ENCODE data around the gene C2. TPM values are rescaled to one million over a fixed set of nuclear protein-coding genes. Genes with fewer than 3 reads are reported as not detected.

C2 gene
- total RNA-seq, 1 experiment from 2014 or later, result 1.3 TPM

DNA sequence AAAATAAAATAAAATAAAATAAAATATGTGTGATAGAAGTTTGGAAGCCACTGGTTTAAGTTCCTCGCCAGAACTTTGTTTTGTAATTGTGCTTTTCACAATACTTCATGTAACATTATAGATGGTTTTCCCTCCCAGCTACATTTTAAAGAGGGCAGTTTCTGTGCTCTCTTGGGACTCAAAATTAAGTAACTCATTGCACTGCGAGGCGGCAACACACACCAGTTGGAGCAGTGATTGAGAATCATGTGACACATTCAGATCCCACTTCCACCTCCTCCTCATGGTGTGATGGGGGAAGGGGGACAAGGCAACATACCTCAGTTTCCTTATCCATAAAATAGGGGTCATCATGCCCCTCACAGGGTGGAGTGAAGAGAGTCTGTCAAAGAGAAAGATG is 7.5 kb downstream of the C2 start:
- DNase-seq (ENCODE audit: low spot score) (no peak), ATAC-seq (no peak)
- H3K27me3 Mint-ChIP-seq (ENCODE audit: low read depth), result peaks cover 10% of the 10 kb centered on the region
- H3K4me3 Mint-ChIP-seq, result no peak overlapping the region
- no peak overlapping the region for H3K27ac Mint-ChIP-seq
- H3K9me3 Mint-ChIP-seq, result peaks cover 13% of the 10 kb centered on the region
- H3K36me3 Mint-ChIP-seq, result no peaks in the 10 kb centered on the region
- ChIA-PET CTCF (no interaction called here), POLR2A (no interaction called here)
- peaks cover under 1% of the 10 kb centered on the region; the same call in 1 of the 2 replicates for H3K4me1 Mint-ChIP-seq
- TF ChIP-seq SMAD3 (CRISPR knock-in tag; IDR thresholded peaks at IDR 0.05; ENCODE audit: borderline replicate concordance), result no peak
- TF ChIP-seq, protein P1, sequence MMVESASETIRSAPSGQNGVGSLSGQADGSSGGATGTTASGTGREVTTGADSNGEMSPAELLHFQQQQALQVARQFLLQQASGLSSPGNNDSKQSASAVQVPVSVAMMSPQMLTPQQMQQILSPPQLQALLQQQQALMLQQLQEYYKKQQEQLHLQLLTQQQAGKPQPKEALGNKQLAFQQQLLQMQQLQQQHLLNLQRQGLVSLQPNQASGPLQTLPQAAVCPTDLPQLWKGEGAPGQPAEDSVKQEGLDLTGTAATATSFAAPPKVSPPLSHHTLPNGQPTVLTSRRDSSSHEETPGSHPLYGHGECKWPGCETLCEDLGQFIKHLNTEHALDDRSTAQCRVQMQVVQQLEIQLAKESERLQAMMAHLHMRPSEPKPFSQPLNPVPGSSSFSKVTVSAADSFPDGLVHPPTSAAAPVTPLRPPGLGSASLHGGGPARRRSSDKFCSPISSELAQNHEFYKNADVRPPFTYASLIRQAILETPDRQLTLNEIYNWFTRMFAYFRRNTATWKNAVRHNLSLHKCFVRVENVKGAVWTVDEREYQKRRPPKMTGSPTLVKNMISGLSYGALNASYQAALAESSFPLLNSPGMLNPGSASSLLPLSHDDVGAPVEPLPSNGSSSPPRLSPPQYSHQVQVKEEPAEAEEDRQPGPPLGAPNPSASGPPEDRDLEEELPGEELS (CRISPR knock-in tag; IDR thresholded peaks at IDR 0.05), result no peak
- TF ChIP-seq RORB (CRISPR knock-in tag; IDR thresholded peaks at IDR 0.05), result no peak
- TF ChIP-seq, protein P2, sequence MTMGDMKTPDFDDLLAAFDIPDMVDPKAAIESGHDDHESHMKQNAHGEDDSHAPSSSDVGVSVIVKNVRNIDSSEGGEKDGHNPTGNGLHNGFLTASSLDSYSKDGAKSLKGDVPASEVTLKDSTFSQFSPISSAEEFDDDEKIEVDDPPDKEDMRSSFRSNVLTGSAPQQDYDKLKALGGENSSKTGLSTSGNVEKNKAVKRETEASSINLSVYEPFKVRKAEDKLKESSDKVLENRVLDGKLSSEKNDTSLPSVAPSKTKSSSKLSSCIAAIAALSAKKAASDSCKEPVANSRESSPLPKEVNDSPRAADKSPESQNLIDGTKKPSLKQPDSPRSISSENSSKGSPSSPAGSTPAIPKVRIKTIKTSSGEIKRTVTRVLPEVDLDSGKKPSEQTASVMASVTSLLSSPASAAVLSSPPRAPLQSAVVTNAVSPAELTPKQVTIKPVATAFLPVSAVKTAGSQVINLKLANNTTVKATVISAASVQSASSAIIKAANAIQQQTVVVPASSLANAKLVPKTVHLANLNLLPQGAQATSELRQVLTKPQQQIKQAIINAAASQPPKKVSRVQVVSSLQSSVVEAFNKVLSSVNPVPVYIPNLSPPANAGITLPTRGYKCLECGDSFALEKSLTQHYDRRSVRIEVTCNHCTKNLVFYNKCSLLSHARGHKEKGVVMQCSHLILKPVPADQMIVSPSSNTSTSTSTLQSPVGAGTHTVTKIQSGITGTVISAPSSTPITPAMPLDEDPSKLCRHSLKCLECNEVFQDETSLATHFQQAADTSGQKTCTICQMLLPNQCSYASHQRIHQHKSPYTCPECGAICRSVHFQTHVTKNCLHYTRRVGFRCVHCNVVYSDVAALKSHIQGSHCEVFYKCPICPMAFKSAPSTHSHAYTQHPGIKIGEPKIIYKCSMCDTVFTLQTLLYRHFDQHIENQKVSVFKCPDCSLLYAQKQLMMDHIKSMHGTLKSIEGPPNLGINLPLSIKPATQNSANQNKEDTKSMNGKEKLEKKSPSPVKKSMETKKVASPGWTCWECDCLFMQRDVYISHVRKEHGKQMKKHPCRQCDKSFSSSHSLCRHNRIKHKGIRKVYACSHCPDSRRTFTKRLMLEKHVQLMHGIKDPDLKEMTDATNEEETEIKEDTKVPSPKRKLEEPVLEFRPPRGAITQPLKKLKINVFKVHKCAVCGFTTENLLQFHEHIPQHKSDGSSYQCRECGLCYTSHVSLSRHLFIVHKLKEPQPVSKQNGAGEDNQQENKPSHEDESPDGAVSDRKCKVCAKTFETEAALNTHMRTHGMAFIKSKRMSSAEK (CRISPR knock-in tag; IDR thresholded peaks at IDR 0.05; ENCODE audit: borderline replicate concordance), result no peak
- TF ChIP-seq JUN (CRISPR knock-in tag; IDR thresholded peaks at IDR 0.05), result no peak
- no peak for TF ChIP-seq MXD4 (CRISPR knock-in tag; IDR thresholded peaks at IDR 0.05; ENCODE audit: borderline replicate concordance)
- TF ChIP-seq, protein P3, sequence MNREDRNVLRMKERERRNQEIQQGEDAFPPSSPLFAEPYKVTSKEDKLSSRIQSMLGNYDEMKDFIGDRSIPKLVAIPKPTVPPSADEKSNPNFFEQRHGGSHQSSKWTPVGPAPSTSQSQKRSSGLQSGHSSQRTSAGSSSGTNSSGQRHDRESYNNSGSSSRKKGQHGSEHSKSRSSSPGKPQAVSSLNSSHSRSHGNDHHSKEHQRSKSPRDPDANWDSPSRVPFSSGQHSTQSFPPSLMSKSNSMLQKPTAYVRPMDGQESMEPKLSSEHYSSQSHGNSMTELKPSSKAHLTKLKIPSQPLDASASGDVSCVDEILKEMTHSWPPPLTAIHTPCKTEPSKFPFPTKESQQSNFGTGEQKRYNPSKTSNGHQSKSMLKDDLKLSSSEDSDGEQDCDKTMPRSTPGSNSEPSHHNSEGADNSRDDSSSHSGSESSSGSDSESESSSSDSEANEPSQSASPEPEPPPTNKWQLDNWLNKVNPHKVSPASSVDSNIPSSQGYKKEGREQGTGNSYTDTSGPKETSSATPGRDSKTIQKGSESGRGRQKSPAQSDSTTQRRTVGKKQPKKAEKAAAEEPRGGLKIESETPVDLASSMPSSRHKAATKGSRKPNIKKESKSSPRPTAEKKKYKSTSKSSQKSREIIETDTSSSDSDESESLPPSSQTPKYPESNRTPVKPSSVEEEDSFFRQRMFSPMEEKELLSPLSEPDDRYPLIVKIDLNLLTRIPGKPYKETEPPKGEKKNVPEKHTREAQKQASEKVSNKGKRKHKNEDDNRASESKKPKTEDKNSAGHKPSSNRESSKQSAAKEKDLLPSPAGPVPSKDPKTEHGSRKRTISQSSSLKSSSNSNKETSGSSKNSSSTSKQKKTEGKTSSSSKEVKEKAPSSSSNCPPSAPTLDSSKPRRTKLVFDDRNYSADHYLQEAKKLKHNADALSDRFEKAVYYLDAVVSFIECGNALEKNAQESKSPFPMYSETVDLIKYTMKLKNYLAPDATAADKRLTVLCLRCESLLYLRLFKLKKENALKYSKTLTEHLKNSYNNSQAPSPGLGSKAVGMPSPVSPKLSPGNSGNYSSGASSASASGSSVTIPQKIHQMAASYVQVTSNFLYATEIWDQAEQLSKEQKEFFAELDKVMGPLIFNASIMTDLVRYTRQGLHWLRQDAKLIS (CRISPR knock-in tag; IDR thresholded peaks at IDR 0.05; ENCODE audit: borderline replicate concordance), result no peak
- TF ChIP-seq GABPB1 (CRISPR knock-in tag; IDR thresholded peaks at IDR 0.05), result no peak
- TF ChIP-seq, protein P4, sequence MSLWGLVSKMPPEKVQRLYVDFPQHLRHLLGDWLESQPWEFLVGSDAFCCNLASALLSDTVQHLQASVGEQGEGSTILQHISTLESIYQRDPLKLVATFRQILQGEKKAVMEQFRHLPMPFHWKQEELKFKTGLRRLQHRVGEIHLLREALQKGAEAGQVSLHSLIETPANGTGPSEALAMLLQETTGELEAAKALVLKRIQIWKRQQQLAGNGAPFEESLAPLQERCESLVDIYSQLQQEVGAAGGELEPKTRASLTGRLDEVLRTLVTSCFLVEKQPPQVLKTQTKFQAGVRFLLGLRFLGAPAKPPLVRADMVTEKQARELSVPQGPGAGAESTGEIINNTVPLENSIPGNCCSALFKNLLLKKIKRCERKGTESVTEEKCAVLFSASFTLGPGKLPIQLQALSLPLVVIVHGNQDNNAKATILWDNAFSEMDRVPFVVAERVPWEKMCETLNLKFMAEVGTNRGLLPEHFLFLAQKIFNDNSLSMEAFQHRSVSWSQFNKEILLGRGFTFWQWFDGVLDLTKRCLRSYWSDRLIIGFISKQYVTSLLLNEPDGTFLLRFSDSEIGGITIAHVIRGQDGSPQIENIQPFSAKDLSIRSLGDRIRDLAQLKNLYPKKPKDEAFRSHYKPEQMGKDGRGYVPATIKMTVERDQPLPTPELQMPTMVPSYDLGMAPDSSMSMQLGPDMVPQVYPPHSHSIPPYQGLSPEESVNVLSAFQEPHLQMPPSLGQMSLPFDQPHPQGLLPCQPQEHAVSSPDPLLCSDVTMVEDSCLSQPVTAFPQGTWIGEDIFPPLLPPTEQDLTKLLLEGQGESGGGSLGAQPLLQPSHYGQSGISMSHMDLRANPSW (CRISPR knock-in tag; conservative IDR thresholded peaks at IDR 0.05; ENCODE audit: low read depth), result no peak
- no peak for TF ChIP-seq RELA (CRISPR knock-in tag; IDR thresholded peaks at IDR 0.05; ENCODE audit: borderline replicate concordance)
- TF ChIP-seq, protein P5, sequence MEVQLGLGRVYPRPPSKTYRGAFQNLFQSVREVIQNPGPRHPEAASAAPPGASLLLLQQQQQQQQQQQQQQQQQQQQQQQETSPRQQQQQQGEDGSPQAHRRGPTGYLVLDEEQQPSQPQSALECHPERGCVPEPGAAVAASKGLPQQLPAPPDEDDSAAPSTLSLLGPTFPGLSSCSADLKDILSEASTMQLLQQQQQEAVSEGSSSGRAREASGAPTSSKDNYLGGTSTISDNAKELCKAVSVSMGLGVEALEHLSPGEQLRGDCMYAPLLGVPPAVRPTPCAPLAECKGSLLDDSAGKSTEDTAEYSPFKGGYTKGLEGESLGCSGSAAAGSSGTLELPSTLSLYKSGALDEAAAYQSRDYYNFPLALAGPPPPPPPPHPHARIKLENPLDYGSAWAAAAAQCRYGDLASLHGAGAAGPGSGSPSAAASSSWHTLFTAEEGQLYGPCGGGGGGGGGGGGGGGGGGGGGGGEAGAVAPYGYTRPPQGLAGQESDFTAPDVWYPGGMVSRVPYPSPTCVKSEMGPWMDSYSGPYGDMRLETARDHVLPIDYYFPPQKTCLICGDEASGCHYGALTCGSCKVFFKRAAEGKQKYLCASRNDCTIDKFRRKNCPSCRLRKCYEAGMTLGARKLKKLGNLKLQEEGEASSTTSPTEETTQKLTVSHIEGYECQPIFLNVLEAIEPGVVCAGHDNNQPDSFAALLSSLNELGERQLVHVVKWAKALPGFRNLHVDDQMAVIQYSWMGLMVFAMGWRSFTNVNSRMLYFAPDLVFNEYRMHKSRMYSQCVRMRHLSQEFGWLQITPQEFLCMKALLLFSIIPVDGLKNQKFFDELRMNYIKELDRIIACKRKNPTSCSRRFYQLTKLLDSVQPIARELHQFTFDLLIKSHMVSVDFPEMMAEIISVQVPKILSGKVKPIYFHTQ (CRISPR knock-in tag; IDR thresholded peaks at IDR 0.05), result no peak
- TF ChIP-seq HMGA2 (CRISPR knock-in tag; IDR thresholded peaks at IDR 0.05), result no peak
- TF ChIP-seq ZNF416 (CRISPR knock-in tag; IDR thresholded peaks at IDR 0.05), result no peak
- no peak for TF ChIP-seq SMAD4 (CRISPR knock-in tag; IDR thresholded peaks at IDR 0.05)
- TF ChIP-seq, protein P6, sequence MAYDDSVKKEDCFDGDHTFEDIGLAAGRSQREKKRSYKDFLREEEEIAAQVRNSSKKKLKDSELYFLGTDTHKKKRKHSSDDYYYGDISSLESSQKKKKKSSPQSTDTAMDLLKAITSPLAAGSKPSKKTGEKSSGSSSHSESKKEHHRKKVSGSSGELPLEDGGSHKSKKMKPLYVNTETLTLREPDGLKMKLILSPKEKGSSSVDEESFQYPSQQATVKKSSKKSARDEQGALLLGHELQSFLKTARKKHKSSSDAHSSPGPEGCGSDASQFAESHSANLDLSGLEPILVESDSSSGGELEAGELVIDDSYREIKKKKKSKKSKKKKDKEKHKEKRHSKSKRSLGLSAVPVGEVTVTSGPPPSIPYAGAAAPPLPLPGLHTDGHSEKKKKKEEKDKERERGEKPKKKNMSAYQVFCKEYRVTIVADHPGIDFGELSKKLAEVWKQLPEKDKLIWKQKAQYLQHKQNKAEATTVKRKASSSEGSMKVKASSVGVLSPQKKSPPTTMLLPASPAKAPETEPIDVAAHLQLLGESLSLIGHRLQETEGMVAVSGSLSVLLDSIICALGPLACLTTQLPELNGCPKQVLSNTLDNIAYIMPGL (CRISPR knock-in tag; IDR thresholded peaks at IDR 0.05), result no peak
- TF ChIP-seq CREB1 (CRISPR knock-in tag; IDR thresholded peaks at IDR 0.05), result no peak
- TF ChIP-seq, protein P7, sequence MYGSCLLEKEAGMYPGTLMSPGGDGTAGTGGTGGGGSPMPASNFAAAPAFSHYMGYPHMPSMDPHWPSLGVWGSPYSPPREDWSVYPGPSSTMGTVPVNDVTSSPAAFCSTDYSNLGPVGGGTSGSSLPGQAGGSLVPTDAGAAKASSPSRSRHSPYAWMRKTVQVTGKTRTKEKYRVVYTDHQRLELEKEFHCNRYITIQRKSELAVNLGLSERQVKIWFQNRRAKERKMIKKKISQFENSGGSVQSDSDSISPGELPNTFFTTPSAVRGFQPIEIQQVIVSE (CRISPR knock-in tag; IDR thresholded peaks at IDR 0.05; ENCODE audit: borderline replicate concordance), result no peak
- TF ChIP-seq ETV6 (CRISPR knock-in tag; IDR thresholded peaks at IDR 0.05), result no peak
